Lung (tissue), 12 donors: ENCODE data around the gene GPRIN3. TPM values are rescaled to one million over a fixed set of nuclear protein-coding genes. Genes with fewer than 3 reads are reported as not detected.

Source experiments
- ATAC-seq: fragments of 200-7000 bp; cut with Tn5 transposase; one replicate; pipeline ENCODE4 v1.9.1; 2020; ENCODE audit warnings: moderate number of reproducible peaks; ENCODE audit not compliant: insufficient read depth, low FRiP score
- DNase-seq, 3 donors: peaks; one replicate each; pipeline ENCODE4 v3.0.0-alpha.2; 2013 to 2017
- H3K27ac ChIP-seq, 2 donors: one replicate each; pipeline ENCODE4 v1.5.1; 2013; ENCODE audit warnings: mild to moderate bottlenecking in 2 of 2, moderate library complexity in 2 of 2, control low read depth in 1 of 2, inconsistent platforms in 1 of 2, low read depth in 1 of 2, low read length in 1 of 2
- H3K27me3 ChIP-seq, 3 donors: one replicate each; pipeline ENCODE4 v1.5.1; 2013; ENCODE audit warnings: low read length in 2 of 3; ENCODE audit not compliant: control insufficient read depth in 3 of 3, insufficient read depth in 3 of 3
- H3K36me3 ChIP-seq, 4 donors: one replicate each; pipeline ENCODE4 v1.5.1; 2013; ENCODE audit warnings: low read length in 4 of 4, mild to moderate bottlenecking in 1 of 4, moderate library complexity in 1 of 4; ENCODE audit not compliant: control insufficient read depth in 4 of 4, insufficient read depth in 4 of 4
- H3K4me1 ChIP-seq, 5 donors: one replicate each; pipeline ENCODE4 v1.5.1; 2013; ENCODE audit warnings: low read length in 5 of 5, mild to moderate bottlenecking in 2 of 5, moderate library complexity in 1 of 5; ENCODE audit not compliant: control insufficient read depth in 5 of 5, insufficient read depth in 5 of 5
- H3K4me3 ChIP-seq: one replicate; pipeline ENCODE4 v1.5.1; 2013; ENCODE audit warnings: mild to moderate bottlenecking, control low read depth, moderate library complexity
- H3K9ac ChIP-seq, 2 donors: one replicate each; pipeline ENCODE4 v1.5.1; 2013; ENCODE audit warnings: low read length in 2 of 2, control low read depth in 1 of 2; ENCODE audit not compliant: insufficient read depth in 1 of 2
- H3K9me3 ChIP-seq, 4 donors: one replicate each; pipeline ENCODE4 v1.5.1; 2013; ENCODE audit warnings: low read length in 3 of 4, mild to moderate bottlenecking in 1 of 4, moderate library complexity in 1 of 4; ENCODE audit not compliant: control insufficient read depth in 4 of 4, insufficient read depth in 3 of 4
- CTCF ChIP-seq: IDR thresholded peaks from 2 replicates; pipeline ENCODE4 v1.5.1; 2012; ENCODE audit warnings: mild to moderate bottlenecking; ENCODE audit errors: control extremely low read depth, extremely low read depth
- WGBS, 2 donors: extraction: QIAGEN DNeasy Blood & Tissue Kit; methylation state at CpG; one replicate each; pipeline ENCODE4 v1.1.7; 2013; 5-methylcytosine and 5-hydroxymethylcytosine counted together
- polyA plus RNA-seq, 2 donors: library from polyadenylated mRNA; stranded (reverse); fragments of 200-250 nt; gene quantifications; one replicate each; pipeline ENCODE4 v1.2.1, GENCODE V29; 2013
- total RNA-seq, 2 donors: library from RNA; depleted of rRNA in 1 of 2; stranded (reverse); fragments of >200 nt in 1 of 2; gene quantifications; one replicate each; pipeline ENCODE4 v1.2.1, GENCODE V29; 2014 to 2021
- donor health status: control.
- donor health status: control.
- donor health status: Bipolar disorder and iron deficiency.
- donor health status: healthy.
- donor health status: DM: yes; HTN: yes; CAD: no.

The GPRIN3 gene
- total and polyA plus RNA-seq, 4 donors: 1.6 to 14.4 (median 4.3) TPM

- peaks cover 0 to 8% (median 0%) of the 10 kb centered on the region in 4 donors for H3K36me3 ChIP-seq
- no peak for ATAC-seq
- WGBS, 2 donors: 87 to 93% methylated on average over 11 of the region's 11 CpGs
- TF ChIP-seq CTCF: no peak
- no peak overlapping the region for H3K9ac ChIP-seq
- no peak overlapping the region for H3K27ac ChIP-seq
- peaks cover 0 to 2% (median 0%) of the 10 kb centered on the region in 5 donors for H3K4me1 ChIP-seq
- no peak overlapping the region for H3K4me3 ChIP-seq
- no peaks in the 10 kb centered on the region for H3K9me3 ChIP-seq
- DNase-seq: no peak
- H3K27me3 ChIP-seq: no peaks in the 10 kb centered on the region
These were observed 58.7 kb downstream of the GPRIN3 start for GRCh38 chr4:89248879-89249281.

GRCh38 chr4:89247951-89248350, 59.6 kb downstream of the GPRIN3 start:
- WGBS, 2 donors: 96 to 97% methylated on average over 13 of the region's 13 CpGs
- Histone ChIP-seq H3K4me3 (no peak overlapping the region), H3K9ac (no peak overlapping the region), H3K36me3 (peaks cover 0 to 8% (median 0%) of the 10 kb centered on the region in 4 donors), H3K9me3 (no peaks in the 10 kb centered on the region), H3K27me3 (no peaks in the 10 kb centered on the region), H3K4me1 (peaks cover 0 to 10% (median 7%) of the 10 kb centered on the region in 5 donors), H3K27ac (no peak overlapping the region)
- DNase-seq (no peak), ATAC-seq (no peak)
- no peak for TF ChIP-seq CTCF

- WGBS, 2 donors: 86 to 97% methylated on average over 2 of the region's 2 CpGs
- no peaks in the 10 kb centered on the region for H3K27me3 ChIP-seq
- TF ChIP-seq CTCF: no peak
- H3K36me3 ChIP-seq: peaks cover 0 to 8% (median 0%) of the 10 kb centered on the region in 4 donors
- H3K9ac ChIP-seq: no peak overlapping the region
- ATAC-seq: no peak
- H3K4me1 ChIP-seq: peaks cover 0 to 15% (median 6%) of the 10 kb centered on the region in 5 donors
- no peak for DNase-seq
- peak overlapping the region in 1 of 2 donors; percentile 5 for H3K27ac ChIP-seq
- H3K4me3 ChIP-seq: no peak overlapping the region
- H3K9me3 ChIP-seq: no peaks in the 10 kb centered on the region
These were observed 62.1 kb downstream of the GPRIN3 start for GRCh38 chr4:89245459-89245858.

GRCh38 chr4:89243733-89244252, 63.8 kb downstream of the GPRIN3 start:
- Histone ChIP-seq H3K9ac (no peak overlapping the region), H3K36me3 (peaks cover 0 to 4% (median 0%) of the 10 kb centered on the region in 4 donors), H3K27me3 (no peaks in the 10 kb centered on the region), H3K4me1 (peaks cover 0 to 15% (median 6%) of the 10 kb centered on the region in 5 donors), H3K9me3 (no peaks in the 10 kb centered on the region), H3K27ac (peak overlapping the region in 1 of 2 donors; percentile 21), H3K4me3 (no peak overlapping the region)
- TF ChIP-seq CTCF: no peak
- ATAC-seq: no peak
- peak in 1 of 3 donors; percentile 4 for DNase-seq
